ENCODE data around the gene GALNT2. TPM values are rescaled to one million over a fixed set of nuclear protein-coding genes. Genes with fewer than 3 reads are reported as not detected.
A peak's percentile ranks its signal among the peaks of the same experiment; 100 is the strongest.

Gene GALNT2
- total and polyA plus RNA-seq, 9 of the 15 experiments (the other 6 are each of a cell fraction or from before 2014, with no cell fraction given): 1.6 to 106 (median 51.9) TPM

- TF ChIP-seq, protein P1, sequence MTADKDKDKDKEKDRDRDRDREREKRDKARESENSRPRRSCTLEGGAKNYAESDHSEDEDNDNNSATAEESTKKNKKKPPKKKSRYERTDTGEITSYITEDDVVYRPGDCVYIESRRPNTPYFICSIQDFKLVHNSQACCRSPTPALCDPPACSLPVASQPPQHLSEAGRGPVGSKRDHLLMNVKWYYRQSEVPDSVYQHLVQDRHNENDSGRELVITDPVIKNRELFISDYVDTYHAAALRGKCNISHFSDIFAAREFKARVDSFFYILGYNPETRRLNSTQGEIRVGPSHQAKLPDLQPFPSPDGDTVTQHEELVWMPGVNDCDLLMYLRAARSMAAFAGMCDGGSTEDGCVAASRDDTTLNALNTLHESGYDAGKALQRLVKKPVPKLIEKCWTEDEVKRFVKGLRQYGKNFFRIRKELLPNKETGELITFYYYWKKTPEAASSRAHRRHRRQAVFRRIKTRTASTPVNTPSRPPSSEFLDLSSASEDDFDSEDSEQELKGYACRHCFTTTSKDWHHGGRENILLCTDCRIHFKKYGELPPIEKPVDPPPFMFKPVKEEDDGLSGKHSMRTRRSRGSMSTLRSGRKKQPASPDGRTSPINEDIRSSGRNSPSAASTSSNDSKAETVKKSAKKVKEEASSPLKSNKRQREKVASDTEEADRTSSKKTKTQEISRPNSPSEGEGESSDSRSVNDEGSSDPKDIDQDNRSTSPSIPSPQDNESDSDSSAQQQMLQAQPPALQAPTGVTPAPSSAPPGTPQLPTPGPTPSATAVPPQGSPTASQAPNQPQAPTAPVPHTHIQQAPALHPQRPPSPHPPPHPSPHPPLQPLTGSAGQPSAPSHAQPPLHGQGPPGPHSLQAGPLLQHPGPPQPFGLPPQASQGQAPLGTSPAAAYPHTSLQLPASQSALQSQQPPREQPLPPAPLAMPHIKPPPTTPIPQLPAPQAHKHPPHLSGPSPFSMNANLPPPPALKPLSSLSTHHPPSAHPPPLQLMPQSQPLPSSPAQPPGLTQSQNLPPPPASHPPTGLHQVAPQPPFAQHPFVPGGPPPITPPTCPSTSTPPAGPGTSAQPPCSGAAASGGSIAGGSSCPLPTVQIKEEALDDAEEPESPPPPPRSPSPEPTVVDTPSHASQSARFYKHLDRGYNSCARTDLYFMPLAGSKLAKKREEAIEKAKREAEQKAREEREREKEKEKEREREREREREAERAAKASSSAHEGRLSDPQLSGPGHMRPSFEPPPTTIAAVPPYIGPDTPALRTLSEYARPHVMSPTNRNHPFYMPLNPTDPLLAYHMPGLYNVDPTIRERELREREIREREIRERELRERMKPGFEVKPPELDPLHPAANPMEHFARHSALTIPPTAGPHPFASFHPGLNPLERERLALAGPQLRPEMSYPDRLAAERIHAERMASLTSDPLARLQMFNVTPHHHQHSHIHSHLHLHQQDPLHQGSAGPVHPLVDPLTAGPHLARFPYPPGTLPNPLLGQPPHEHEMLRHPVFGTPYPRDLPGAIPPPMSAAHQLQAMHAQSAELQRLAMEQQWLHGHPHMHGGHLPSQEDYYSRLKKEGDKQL (CRISPR knock-in tag; IDR thresholded peaks at IDR 0.05; ENCODE audit: borderline replicate concordance): no peak
- peak; percentile 90; the same call in 1 of the 2 replicates for TF ChIP-seq CTBP1 (IDR thresholded peaks at IDR 0.05; ENCODE audit: borderline replicate concordance)
- peak in 1 of 3 experiments; percentile 26; a peak in 2 of 6 replicates for TF ChIP-seq CTCF (IDR thresholded peaks at IDR 0.05 in 2 of 3, conservative IDR thresholded peaks at IDR 0.05 in 1 of 3; ENCODE audit: insufficient read depth in 2 of 3, low read depth in 1 of 3, low read length in 3 of 3)
- TF ChIP-seq PML (IDR thresholded peaks at IDR 0.05; ENCODE audit: low read length): peak; percentile 92
- TF ChIP-seq SAFB (IDR thresholded peaks at IDR 0.05; ENCODE audit: borderline replicate concordance, low read depth, low read length): no peak
- TF ChIP-seq ETV5 (CRISPR knock-in tag; IDR thresholded peaks at IDR 0.05; ENCODE audit: low read depth): no peak
- TF ChIP-seq, protein P2, sequence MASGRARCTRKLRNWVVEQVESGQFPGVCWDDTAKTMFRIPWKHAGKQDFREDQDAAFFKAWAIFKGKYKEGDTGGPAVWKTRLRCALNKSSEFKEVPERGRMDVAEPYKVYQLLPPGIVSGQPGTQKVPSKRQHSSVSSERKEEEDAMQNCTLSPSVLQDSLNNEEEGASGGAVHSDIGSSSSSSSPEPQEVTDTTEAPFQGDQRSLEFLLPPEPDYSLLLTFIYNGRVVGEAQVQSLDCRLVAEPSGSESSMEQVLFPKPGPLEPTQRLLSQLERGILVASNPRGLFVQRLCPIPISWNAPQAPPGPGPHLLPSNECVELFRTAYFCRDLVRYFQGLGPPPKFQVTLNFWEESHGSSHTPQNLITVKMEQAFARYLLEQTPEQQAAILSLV (tag; IDR thresholded peaks at IDR 0.05): peak; percentile 52
- TF ChIP-seq ZBTB12 (CRISPR knock-in tag; IDR thresholded peaks at IDR 0.05): no peak
- peak; percentile 77 for TF ChIP-seq PHB2 (IDR thresholded peaks at IDR 0.05; ENCODE audit: low read depth)
- TF ChIP-seq NCOR1 (IDR thresholded peaks at IDR 0.05): peak; percentile 98
- peak; percentile 65; the same call in 1 of the 2 replicates for TF ChIP-seq ZEB2 (IDR thresholded peaks at IDR 0.05)
- peak; percentile 97 for TF ChIP-seq CEBPB (tag; IDR thresholded peaks at IDR 0.05)
- no peak for TF ChIP-seq U2AF2 (optimal IDR thresholded peaks at IDR 0.05; ENCODE audit: low read depth, low read length)
- TF ChIP-seq NCOA1 (IDR thresholded peaks at IDR 0.05; ENCODE audit: low read depth): peak; percentile 85; the same call in 1 of the 2 replicates
- TF ChIP-seq FOS (IDR thresholded peaks at IDR 0.05; ENCODE audit: extremely low read depth, insufficient read length): peak; percentile 10
- TF ChIP-seq, protein P3, sequence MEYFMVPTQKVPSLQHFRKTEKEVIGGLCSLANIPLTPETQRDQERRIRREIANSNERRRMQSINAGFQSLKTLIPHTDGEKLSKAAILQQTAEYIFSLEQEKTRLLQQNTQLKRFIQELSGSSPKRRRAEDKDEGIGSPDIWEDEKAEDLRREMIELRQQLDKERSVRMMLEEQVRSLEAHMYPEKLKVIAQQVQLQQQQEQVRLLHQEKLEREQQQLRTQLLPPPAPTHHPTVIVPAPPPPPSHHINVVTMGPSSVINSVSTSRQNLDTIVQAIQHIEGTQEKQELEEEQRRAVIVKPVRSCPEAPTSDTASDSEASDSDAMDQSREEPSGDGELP (CRISPR knock-in tag; IDR thresholded peaks at IDR 0.05; ENCODE audit: borderline replicate concordance): peak; percentile 88
- peak; percentile 88 to 89 for TF ChIP-seq NRF1 (conservative IDR thresholded peaks at IDR 0.05 in 1 of 2, IDR thresholded peaks at IDR 0.05 in 1 of 2)
Measured at GRCh38 chr1:230127105-230128054, 60.3 kb downstream of the GALNT2 start (continued).

Measured in K562 (cell line).